HG03565 (cell line): Measurements from ENCODE around the gene DOK6.

Experiments used
- ATAC-seq: cut with Tn5 transposase; IDR thresholded peaks from one replicate; pipeline ENCODE4 v1.9.1; 2021; ENCODE audit warnings: mild to moderate bottlenecking, moderate library complexity; ENCODE audit not compliant: unreplicated experiment

DOK6 gene

GRCh38 chr18:69680123-69680522 is 279.4 kb downstream of the DOK6 start:
- no peak for ATAC-seq

DNA sequence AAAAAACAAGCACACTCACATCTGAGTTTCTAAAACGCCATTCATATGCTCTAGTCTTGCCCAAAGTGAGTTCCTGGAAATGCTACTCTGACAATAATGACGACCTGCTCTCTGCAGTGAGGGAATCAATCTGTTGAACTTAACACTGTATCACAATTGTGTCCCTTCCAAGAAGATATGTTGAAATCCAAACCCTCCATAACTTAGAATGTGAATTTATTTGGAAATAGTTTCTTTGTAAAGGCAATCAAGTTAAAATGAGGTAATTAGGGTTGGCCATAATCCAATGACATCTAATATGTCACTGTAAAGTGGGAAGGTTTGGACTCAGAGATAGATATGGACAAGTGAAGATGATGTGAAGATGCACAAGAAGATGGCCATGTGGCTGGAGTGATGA is 282.5 kb downstream of the DOK6 start:
- no peak for ATAC-seq

- no peak for ATAC-seq
Measured at GRCh38 chr18:69684789-69685188, 284.1 kb downstream of the DOK6 start.

DNA sequence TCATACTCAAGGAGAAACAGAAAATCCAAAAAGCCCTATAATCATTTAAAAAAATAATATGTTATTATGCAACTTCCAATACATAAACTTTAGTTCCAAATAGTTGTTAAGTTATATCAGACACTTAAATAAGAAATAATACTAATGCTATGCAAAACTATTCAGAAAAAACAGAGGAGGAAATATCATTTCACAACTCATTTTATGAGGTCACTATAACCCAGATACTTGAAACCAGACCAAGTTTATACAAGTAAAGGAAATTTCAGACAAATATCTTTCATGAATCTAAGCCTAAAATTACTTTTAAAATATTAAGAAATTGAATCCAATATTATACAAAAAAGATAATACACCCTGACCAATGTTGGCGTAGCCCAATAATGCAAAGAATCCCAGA is 286.2 kb downstream of the DOK6 start:
- no peak for ATAC-seq

GRCh38 chr18:69689121-69689759 is 288.6 kb downstream of the DOK6 start:
- no peak for ATAC-seq

GRCh38 chr18:69691008-69691760 is 290.5 kb downstream of the DOK6 start:
- peak; percentile 73 for ATAC-seq

DNA sequence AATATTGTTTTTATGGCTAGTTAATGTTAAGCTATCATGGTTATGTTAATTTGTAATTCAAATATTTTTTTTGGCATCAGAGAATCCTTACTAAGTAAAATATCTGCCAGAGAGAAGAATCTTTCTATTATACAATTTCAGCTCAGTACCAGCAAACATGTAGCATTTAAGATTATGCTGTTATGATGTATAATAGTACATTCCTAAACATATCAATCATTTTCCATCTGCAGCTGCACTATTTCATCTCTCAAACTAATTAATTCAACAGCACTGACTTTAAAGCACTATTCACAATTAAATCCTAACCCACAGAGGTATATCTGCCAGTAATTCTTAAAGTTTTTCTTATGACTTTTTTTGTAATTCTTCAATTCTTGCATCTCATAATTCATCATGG is 296.4 kb downstream of the DOK6 start:
- no peak for ATAC-seq

- no peak for ATAC-seq
Measured at GRCh38 chr18:69697689-69698088, 297.0 kb downstream of the DOK6 start.

DNA sequence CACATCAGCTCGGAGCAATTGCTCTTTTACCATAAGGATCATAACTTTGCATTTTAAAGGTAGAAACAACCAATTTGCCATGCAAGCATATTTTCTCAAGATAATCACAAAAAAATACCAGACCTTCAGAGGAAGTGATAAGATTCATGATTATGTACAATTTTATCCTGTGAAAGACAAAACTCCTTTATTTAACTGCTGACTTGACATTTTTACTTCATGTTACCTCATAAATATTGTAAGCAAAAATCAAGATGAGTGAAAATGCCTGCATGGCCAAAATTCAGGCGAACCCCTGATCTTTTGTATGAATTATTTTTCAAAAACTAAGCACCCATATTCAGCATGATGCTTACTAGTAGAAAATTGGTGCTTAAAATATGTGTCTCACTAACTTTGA is 300.6 kb downstream of the DOK6 start:
- no peak for ATAC-seq

- no peak for ATAC-seq
Measured at GRCh38 chr18:69703461-69703860, 302.8 kb downstream of the DOK6 start.

- ATAC-seq = no peak
Measured at GRCh38 chr18:69705987-69706386, 305.3 kb downstream of the DOK6 start.

GRCh38 chr18:69708844-69709243 is 308.2 kb downstream of the DOK6 start:
- ATAC-seq = no peak

GRCh38 chr18:69715191-69715795 is 314.6 kb downstream of the DOK6 start:
- no peak for ATAC-seq

GRCh38 chr18:69717586-69717985 is 316.9 kb downstream of the DOK6 start:
- no peak for ATAC-seq

GRCh38 chr18:69718912-69719547 is 318.3 kb downstream of the DOK6 start:
- ATAC-seq = no peak

- no peak for ATAC-seq
Measured at GRCh38 chr18:69720422-69720821, 319.7 kb downstream of the DOK6 start.

DNA sequence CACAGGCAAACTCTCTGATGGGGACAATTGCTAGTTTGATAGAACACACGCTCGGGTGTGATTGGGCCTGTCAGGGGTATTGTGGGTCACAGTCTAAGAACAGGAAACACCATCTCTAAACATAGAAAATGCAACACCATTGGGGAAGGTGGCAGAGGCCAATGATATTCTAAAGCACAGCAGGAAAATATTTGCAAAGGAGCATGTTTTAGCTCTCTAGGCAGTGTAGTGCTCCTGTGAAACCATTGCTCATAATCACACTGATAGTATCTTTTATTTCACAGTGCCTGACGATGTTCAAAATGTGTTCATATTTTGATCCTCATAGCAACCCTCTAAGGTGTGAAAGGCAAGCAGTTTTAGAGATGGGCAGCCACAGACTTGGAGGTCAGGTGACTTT is 322.7 kb downstream of the DOK6 start:
- no peak for ATAC-seq

- ATAC-seq = no peak
Measured at GRCh38 chr18:69725009-69725408, 324.3 kb downstream of the DOK6 start.

DNA sequence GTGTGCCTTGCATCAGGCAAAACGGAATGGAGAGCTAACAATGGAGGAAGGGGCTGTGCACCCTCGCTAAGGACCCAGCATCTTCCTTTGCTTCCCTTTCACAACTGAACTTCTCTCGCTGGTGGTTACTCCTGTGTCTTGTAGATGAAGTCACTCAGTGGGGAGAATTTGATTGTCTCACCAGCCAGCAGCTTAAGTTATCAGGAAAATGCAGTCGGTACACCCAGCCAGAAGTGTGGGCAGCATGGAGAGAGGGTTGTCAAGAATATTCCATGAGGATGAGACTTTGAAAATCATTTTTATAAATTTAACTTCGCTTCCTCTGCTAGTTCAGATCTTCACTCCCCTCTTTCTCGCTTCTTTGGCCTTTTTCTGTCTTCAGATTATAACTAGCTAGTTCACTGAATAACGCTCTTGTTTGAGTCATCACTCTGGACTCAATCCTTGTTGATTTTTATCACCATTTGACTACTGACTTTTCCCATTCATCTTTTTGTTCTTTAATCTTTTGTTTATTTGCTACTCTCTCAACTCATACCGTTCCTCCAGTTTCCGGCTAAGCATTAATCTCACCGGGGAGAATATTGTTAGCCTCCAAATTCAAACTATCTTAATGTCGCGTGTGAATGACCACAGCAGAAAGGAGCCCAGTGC is 325.3 kb downstream of the DOK6 start:
- ATAC-seq = no peak

DNA sequence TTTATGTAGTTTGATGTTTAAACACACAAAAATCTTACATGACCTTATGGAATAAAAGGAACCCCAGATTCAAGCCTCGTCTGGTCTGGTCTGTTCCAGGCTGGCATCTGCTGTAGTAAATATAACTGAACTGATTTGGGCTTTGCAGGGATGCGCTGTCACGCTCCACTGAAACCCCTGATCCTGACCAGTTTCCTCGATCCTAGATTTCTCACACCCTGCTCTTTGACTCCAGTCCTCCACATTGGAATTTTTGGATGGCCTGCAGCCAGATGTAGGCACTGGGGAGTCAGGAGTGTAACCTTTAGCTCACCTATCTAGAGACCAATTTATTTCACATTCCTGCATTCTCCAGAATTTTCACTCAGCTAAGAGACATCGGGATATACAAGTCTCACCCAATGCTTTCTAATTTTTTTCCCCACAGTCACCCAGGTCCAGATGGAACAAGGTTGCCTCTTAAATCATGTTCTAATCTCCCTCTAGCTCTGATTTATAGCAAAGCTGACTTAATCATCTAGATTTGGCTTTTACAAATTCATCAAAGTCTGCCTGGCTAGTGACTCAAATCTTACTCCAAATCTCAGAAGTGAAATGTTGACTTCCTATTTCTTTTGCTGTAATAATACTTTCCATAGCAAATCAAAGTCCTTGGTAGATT is 327.4 kb downstream of the DOK6 start:
- no peak for ATAC-seq

GRCh38 chr18:69730664-69731063 is 330.0 kb downstream of the DOK6 start:
- no peak for ATAC-seq
